Stomach (tissue), 9 donors: Measurements from ENCODE around the gene CARD14. TPM values are rescaled to one million over a fixed set of nuclear protein-coding genes. Genes with fewer than 3 reads are reported as not detected.

Experiments used
- DNase-seq, 2 donors: peaks; one replicate each; pipeline versions ENCODE4 v3.0.0 to v3.0.0-alpha.2; 2013 to 2019
- H3K27ac ChIP-seq, 5 donors: fragments of 200-600 bp in 4 of 5; sonication (generic) in 4 of 5; one replicate each; pipeline ENCODE4 v1.5.1; 2013 to 2019; ENCODE audit warnings: mild to moderate bottlenecking in 1 of 5, moderate library complexity in 1 of 5
- H3K27me3 ChIP-seq, 3 donors: fragments of 200-600 bp; sonication (generic); one replicate each; pipeline ENCODE4 v1.5.1; 2017 to 2019; ENCODE audit warnings: mixed run types in 1 of 3
- H3K36me3 ChIP-seq, 4 donors: fragments of 200-600 bp; sonication (generic); 1 replicate in 3 of 4; 2 replicates in 1 of 4; pipeline ENCODE4 v1.5.1; 2016 to 2019
- H3K4me1 ChIP-seq, 4 donors: fragments of 200-600 bp; sonication (generic); one replicate each; pipeline ENCODE4 v1.5.1; 2016 to 2019
- H3K4me3 ChIP-seq, 4 donors: fragments of 200-600 bp; sonication (generic) in 3 of 4; one replicate each; pipeline ENCODE4 v1.5.1; 2016 to 2019; ENCODE audit warnings: mild to moderate bottlenecking in 1 of 4
- H3K9me3 ChIP-seq, 4 donors: fragments of 200-600 bp; sonication (generic); one replicate each; pipeline ENCODE4 v1.5.1; 2016 to 2019
- CTCF ChIP-seq, 7 experiments: fragments of 450-650 bp in 4 of 7; fragments of 200-600 bp in 3 of 7; sonication (generic) in 3 of 7; IDR thresholded peaks; one replicate each; pipeline ENCODE4 v1.5.1; 2016 to 2019; ENCODE audit warnings: antibody characterized with exemption in 7 of 7, control low read depth in 2 of 7, mild to moderate bottlenecking in 1 of 7
- EP300 ChIP-seq: sonication (generic); formaldehyde crosslinking; IDR thresholded peaks from one replicate; pipeline ENCODE4 v1.6.1; 2017; ENCODE audit warnings: antibody characterized with exemption
- POLR2A ChIP-seq, 4 donors: fragments of 450-650 bp; IDR thresholded peaks; one replicate each; pipeline ENCODE4 v1.6.1; 2016; ENCODE audit warnings: antibody characterized with exemption in 4 of 4, control low read depth in 2 of 4, mild to moderate bottlenecking in 1 of 4, moderate library complexity in 1 of 4
- POLR2AphosphoS5 ChIP-seq, 3 donors: sonication (generic); formaldehyde crosslinking; IDR thresholded peaks; one replicate each; pipeline ENCODE4 v1.6.1; 2016; ENCODE audit warnings: antibody characterized with exemption in 3 of 3
- WGBS, 5 donors: extraction: QIAGEN DNeasy Blood & Tissue Kit in 3 of 5; methylation state at CpG; one replicate each; pipeline versions ENCODE4 v1.1.5 to v1.1.7; 2013 to 2018; 5-methylcytosine and 5-hydroxymethylcytosine counted together
- intact Hi-C: fragments of 100-400 bp; cut with DNase I; formaldehyde crosslinking; loops from one replicate; pipeline ENCODE4 v1.15.1; 2023; ENCODE audit warnings: low total_unique reads
- polyA plus RNA-seq, 3 donors: library from polyadenylated mRNA; stranded (reverse); fragments of 200-250 nt; gene quantifications; one replicate each; pipeline ENCODE4 v1.2.3, GENCODE V29; 2013
- total RNA-seq, 5 donors: library from RNA; depleted of rRNA; stranded (reverse); fragments of >200 nt; gene quantifications; one replicate each; pipeline versions ENCODE4 v1.1.0 to v1.2.3, GENCODE V29; 2014 to 2016
- donor health status: healthy with polysubstance abuse.
- donor health status: Bipolar disorder and iron deficiency.
- donor health status: healthy.

Gene CARD14
- total and polyA plus RNA-seq, 8 donors = 0.12 to 10.5 (median 3.3) TPM; not detected in 4

GRCh38 chr17:80160536-80160935 is 9.3 kb upstream of the CARD14 start:
- intact Hi-C loops = no loop called here
- Histone ChIP-seq H3K27me3 (peaks cover 0 to 14% (median 0%) of the 10 kb centered on the region in 3 donors), H3K4me1 (no peaks in the 10 kb centered on the region), H3K27ac (no peak overlapping the region), H3K9me3 (peaks cover 0 to 8% (median 3%) of the 10 kb centered on the region in 4 donors), H3K4me3 (no peak overlapping the region), H3K36me3 (no peaks in the 10 kb centered on the region)
- no peak for DNase-seq
- WGBS, 5 donors = 13 to 37% (median 20%) methylated on average over 3 of the region's 3 CpGs
- no peak for TF ChIP-seq CTCF (IDR thresholded peaks at IDR 0.05)
- TF ChIP-seq POLR2AphosphoS5 (IDR thresholded peaks at IDR 0.05) = no peak
- TF ChIP-seq EP300 = no peak
- TF ChIP-seq POLR2A (IDR thresholded peaks at IDR 0.05) = no peak

- intact Hi-C loops = no loop called here
- H3K9me3 ChIP-seq = no peaks in the 10 kb centered on the region
- H3K36me3 ChIP-seq = no peaks in the 10 kb centered on the region
- peaks cover 0 to 14% (median 0%) of the 10 kb centered on the region in 3 donors for H3K27me3 ChIP-seq
- no peaks in the 10 kb centered on the region for H3K4me1 ChIP-seq
- no peak overlapping the region for H3K4me3 ChIP-seq
- no peak for DNase-seq
- TF ChIP-seq POLR2A (IDR thresholded peaks at IDR 0.05) (no peak), CTCF (IDR thresholded peaks at IDR 0.05) (no peak), POLR2AphosphoS5 (IDR thresholded peaks at IDR 0.05) (no peak), EP300 (no peak)
- 73 to 89% (median 85%) methylated on average over 4 of the region's 4 CpGs for WGBS, 5 donors
- H3K27ac ChIP-seq = no peak overlapping the region
Measured at GRCh38 chr17:80163336-80163735, 6.5 kb upstream of the CARD14 start.

GRCh38 chr17:80164185-80164584 is 5.6 kb upstream of the CARD14 start:
- H3K27ac ChIP-seq = no peak overlapping the region
- no peaks in the 10 kb centered on the region for H3K9me3 ChIP-seq
- DNase-seq = no peak
- peaks cover 0 to 16% (median 0%) of the 10 kb centered on the region in 3 donors for H3K27me3 ChIP-seq
- no peaks in the 10 kb centered on the region for H3K4me1 ChIP-seq
- no peak for TF ChIP-seq EP300
- TF ChIP-seq CTCF (IDR thresholded peaks at IDR 0.05) = no peak
- no peak for TF ChIP-seq POLR2A (IDR thresholded peaks at IDR 0.05)
- TF ChIP-seq POLR2AphosphoS5 (IDR thresholded peaks at IDR 0.05) = no peak
- intact Hi-C loops = no loop called here
- WGBS, 5 donors = 75 to 87% (median 77%) methylated on average over 11 of the region's 11 CpGs
- H3K4me3 ChIP-seq = no peak overlapping the region
- no peaks in the 10 kb centered on the region for H3K36me3 ChIP-seq

- Histone ChIP-seq H3K27me3 (peaks cover 0 to 14% (median 0%) of the 10 kb centered on the region in 3 donors), H3K4me3 (no peak overlapping the region), H3K9me3 (no peaks in the 10 kb centered on the region), H3K36me3 (no peaks in the 10 kb centered on the region), H3K27ac (no peak overlapping the region), H3K4me1 (peaks cover 0 to 6% (median 0%) of the 10 kb centered on the region in 4 donors)
- WGBS, 5 donors = 54 to 81% (median 60%) methylated on average over 6 of the region's 6 CpGs
- peak in 1 of 2 donors; percentile 44 for DNase-seq
- intact Hi-C loops = no loop called here
- TF ChIP-seq EP300 (no peak), POLR2AphosphoS5 (IDR thresholded peaks at IDR 0.05) (no peak), POLR2A (IDR thresholded peaks at IDR 0.05) (no peak), CTCF (IDR thresholded peaks at IDR 0.05) (no peak)
Measured at GRCh38 chr17:80166446-80166845, 3.4 kb upstream of the CARD14 start.
